ENCODE data around the gene SMG7. TPM values are rescaled to one million over a fixed set of nuclear protein-coding genes. Genes with fewer than 3 reads are reported as not detected.

SMG7 gene
- total and polyA plus RNA-seq, 2 donors (not counting 3 experiments of a cell fraction or from before 2014, with no cell fraction given) = 25.4 to 47.1 TPM

GRCh38 chr1:183554577-183554976, 82.3 kb downstream of the SMG7 start:
- no peak overlapping the region for H3K9ac ChIP-seq (replicated peaks; ENCODE audit: extremely low read depth, insufficient read depth, low read length)
- no peak overlapping the region for H2AFZ ChIP-seq (ENCODE audit: low read depth, low read length)
- DNase-seq (ENCODE audit: low read depth, low spot score) (peak; percentile 22), FAIRE-seq (no peak)
- H3K27me3 ChIP-seq (ENCODE audit: control insufficient read depth in 2 of 2, insufficient read depth in 2 of 2, low read length in 2 of 2) = no peaks in the 10 kb centered on the region
- dilution Hi-C loops (cut with MboI; ENCODE audit: extremely low pct_ligation_motif_present, low sequenced_read_pairs) = no loop called here
- no peaks in the 10 kb centered on the region for H3K9me3 ChIP-seq (replicated peaks; ENCODE audit: control insufficient read depth, insufficient read depth, low read length)
- TF ChIP-seq GATA2 (IDR thresholded peaks at IDR 0.05; ENCODE audit: insufficient read depth, insufficient read length, low read depth, low read length) (no peak), FOS (IDR thresholded peaks at IDR 0.05; ENCODE audit: borderline replicate concordance, insufficient read depth, low read length) (no peak), JUN (IDR thresholded peaks at IDR 0.05; ENCODE audit: borderline replicate concordance, insufficient read depth, insufficient read length, low read depth) (no peak), CTCF (IDR thresholded peaks at IDR 0.05; ENCODE audit: extremely low read depth in 1 of 2, insufficient read depth in 1 of 2, low read depth in 1 of 2, low read length in 2 of 2) (no peak), EZH2 (IDR thresholded peaks at IDR 0.05; ENCODE audit: borderline replicate concordance, low read depth, low read length, severe bottlenecking) (no peak), MYC (IDR thresholded peaks at IDR 0.05; ENCODE audit: low read depth, low read length) (no peak), POLR2A (IDR thresholded peaks at IDR 0.05; ENCODE audit: low read depth, low read length) (no peak), MAX (IDR thresholded peaks at IDR 0.05; ENCODE audit: insufficient read depth, insufficient read length) (no peak), POLR2AphosphoS5 (IDR thresholded peaks at IDR 0.05; ENCODE audit: insufficient read depth, low read depth, low read length) (no peak)
- POLR2A ChIA-PET = no interaction called here
- peaks cover 6% of the 10 kb centered on the region for H3K4me1 ChIP-seq (ENCODE audit: control insufficient read depth, extremely low read depth, insufficient read depth, low read length)
- no TSS peak for BruUV-seq (replicated peaks)
- intact Hi-C loops (cut with micrococcal nuclease) = no loop called here
- H3K9me1 ChIP-seq (replicated peaks; ENCODE audit: control insufficient read depth, extremely low read depth, insufficient read depth, low read length) = no peaks in the 10 kb centered on the region
- peaks cover 11 to 13% of the 10 kb centered on the region in 2 experiments for H3K36me3 ChIP-seq (ENCODE audit: control insufficient read depth in 2 of 2, extremely low read depth in 1 of 2, insufficient read depth in 2 of 2, low read length in 2 of 2)
- CTCF ChIA-PET = interaction anchor here (0.7 to 1.3 kb wide), 3 partner anchors 26 to 361 kb away, joined by 3 to 5 read pairs (median 3); no protein-coding TSS in a partner anchor
- H3K4me2 ChIP-seq (ENCODE audit: insufficient read depth, low read length) = no peak overlapping the region
- no peaks in the 10 kb centered on the region for H4K20me1 ChIP-seq (replicated peaks; ENCODE audit: control insufficient read depth, extremely low read depth, insufficient read depth, low read length)
- no peak overlapping the region for H3K4me3 ChIP-seq (replicated peaks in 1 of 3; ENCODE audit: insufficient read depth in 1 of 3, low read depth in 1 of 3, low read length in 3 of 3)
- no peaks in the 10 kb centered on the region for H3K79me2 ChIP-seq (ENCODE audit: control insufficient read depth, insufficient read depth, low read length)
- no peak overlapping the region for H3K27ac ChIP-seq (ENCODE audit: insufficient read depth, low read depth, low read length)
